HG03025 (cell line): Measurements from ENCODE around the gene PTCD3.

ENCODE experiments used
- ATAC-seq: cut with Tn5 transposase; IDR thresholded peaks from one replicate; pipeline ENCODE4 v1.9.1; 2021; ENCODE audit warnings: mild to moderate bottlenecking, moderate library complexity; ENCODE audit not compliant: unreplicated experiment, low FRiP score

PTCD3 gene

DNA sequence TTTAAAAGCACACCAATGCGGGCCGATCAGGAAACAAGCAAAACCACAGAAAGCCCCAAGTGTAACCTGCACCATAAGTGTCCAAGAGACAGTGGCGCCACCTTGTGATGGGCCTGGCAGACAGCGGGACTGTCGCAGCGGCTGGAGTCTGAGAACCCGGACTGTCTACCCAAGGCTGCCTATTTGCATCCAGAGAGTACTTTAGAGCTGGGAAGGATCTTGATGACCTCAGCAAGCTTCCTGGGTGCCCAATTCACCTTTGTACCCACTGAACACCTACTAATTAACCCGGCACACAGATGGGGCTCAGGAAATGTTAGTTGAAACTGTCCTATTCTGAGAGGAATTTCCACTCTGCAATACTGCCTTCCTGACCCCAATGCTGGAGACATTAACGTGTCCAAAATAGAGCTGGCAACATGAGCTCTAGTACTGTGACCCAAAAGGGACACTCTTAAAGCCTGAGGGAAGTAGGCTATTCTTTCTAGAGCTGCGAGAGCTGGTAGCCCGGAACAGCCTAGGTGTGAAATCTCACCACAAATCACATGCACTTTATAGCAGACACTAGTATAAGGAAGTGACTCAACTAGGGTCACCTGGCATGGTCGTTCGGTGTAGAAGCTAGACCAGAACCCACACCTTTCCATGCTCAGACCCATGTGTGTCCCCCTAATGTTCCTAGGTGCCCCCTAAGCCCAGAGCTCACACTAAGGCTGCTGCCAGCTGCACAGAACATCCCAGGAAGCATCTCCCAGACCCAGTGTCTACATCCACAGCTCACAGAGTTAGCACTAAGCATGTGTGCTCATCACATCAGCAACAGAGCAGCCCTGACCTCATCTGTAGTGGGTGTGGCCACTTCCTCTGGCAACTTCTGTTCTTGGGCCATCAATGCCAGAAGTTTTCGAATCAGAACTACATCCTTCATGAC, 25.8 kb upstream of the PTCD3 start:
- peak; percentile 61 for ATAC-seq

DNA sequence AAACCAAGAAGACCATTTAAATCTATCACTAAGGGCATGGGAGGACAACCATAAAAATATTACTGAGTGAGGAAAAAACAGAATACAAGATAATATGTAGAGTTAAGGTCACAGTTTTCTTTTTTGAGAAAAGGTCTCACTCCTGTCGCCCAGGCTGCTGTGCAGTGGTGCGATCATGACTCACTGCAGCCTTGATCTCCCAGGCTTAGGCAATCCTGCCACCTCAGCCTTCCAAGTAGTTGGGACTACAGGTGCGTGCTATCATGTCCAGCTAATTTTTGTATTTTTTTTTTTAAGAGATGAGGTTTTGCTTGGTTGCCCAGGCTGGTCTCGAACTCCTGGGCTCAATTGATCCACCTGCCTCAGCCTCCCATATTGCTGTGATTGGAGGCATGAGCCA, 24.3 kb upstream of the PTCD3 start:
- no peak for ATAC-seq

DNA sequence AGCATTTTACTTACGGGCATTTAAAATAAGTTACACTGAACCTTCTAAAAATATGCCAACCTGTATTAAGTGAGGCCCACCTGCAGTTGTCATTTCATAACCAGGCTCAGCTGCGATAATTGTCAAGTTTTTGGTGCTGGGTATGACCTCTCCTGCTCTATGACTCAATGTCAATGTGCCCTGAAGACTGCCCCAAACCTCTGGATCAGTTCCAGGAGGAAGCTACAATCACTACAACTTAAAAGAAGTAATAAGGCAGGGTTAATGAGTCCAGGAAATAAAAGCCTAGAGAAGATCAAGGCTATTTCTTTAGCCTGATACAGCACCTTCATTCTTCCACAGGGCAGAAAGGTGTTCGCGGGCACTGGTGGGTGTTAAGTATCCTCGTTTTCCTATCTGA, 23.3 kb upstream of the PTCD3 start:
- no peak for ATAC-seq

DNA sequence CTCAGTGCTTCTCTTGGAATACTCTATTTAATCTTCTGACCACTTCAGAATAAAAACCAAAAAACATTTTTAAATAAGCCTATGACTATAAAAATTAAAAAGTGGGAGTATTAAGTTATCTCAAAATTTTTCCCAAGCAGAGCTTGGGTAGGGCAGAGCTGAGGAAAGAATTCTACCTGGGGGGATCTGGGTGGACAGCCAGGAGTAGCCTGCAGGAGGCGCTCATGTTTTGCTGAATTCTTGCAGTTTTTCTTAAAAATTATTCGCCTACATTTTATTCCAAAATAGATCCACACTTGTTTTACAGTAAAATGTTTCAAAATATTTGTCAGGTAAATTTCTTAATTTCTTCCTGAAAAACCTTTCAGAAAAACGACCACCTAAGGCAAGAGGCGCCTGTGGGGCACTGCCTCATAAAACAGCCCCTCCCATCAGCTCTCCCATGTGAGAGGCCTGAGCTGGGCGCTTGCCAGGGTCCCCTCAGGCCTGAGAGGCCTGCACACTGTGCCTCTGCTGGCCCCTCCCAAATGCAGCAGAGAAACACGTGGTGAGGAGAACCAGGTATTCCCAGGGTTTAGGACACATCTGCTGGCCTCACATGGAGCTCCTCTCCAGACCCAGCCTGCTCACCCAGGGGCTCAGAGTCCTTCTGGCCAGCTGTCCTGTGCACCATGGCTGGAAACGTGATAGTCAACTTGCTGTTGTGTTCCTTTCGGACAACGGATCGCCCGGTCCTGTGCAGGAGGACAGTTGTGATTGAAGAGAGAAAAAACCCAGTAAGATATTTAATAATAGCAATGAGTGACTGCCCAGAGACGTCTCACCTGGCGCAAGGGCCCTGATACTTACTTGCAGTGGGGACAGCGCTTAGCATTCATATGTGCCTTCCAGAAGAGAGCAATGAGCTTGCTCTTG, 17.8 kb upstream of the PTCD3 start:
- ATAC-seq: no peak

DNA sequence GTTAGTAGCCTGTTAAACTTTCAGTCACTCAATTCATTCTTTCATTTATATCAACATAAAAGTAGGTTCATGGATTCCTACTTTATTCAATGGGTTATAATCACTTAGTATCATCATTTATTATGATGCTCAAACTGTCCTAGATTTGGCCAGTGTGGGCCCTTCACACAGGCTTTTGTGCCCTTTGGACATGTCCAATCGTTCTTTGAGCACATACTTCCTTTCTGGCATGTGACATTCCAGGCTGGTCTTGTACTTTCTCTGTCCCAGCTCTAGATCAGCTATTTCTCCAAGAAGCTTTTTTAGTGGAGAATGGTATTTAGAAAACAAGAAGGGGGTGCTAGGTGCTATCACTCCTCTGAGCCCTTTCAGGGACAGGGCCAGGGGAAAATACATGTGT, 11.8 kb upstream of the PTCD3 start:
- no peak for ATAC-seq

DNA sequence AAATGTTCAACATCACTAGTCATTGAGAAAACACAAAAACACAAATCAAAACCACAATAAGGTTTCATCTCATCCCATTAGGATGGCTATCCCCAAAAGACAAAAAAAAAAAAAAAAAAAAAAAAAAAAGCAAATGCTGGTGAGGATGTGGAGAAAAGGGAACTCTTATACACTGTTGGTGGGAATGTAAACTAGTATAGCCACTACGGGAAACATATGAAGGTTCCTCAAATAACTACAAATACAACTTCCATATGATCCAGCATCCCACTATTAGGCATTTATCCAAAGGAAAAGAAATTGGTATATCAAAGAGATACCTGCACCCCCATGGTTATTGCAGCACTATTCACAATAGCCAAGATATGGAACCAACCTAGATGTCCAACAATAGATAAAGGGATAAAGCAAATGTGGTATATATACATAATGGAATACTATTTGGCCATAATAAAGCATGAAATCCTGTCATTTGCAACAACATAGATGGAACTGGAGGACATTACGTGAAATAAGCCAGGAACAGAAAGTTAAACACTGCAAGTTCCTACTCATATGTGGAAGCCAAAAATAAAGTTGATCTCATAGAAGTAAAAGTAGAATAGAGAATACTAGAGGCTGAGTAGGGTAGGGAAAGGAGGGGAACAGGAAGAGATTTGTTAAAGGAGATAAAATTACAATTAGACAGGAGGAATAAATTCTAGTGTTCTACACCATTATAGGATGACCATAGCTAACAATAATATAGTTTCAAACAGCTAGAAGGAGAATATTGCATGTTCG, 8.7 kb upstream of the PTCD3 start:
- ATAC-seq: no peak

DNA sequence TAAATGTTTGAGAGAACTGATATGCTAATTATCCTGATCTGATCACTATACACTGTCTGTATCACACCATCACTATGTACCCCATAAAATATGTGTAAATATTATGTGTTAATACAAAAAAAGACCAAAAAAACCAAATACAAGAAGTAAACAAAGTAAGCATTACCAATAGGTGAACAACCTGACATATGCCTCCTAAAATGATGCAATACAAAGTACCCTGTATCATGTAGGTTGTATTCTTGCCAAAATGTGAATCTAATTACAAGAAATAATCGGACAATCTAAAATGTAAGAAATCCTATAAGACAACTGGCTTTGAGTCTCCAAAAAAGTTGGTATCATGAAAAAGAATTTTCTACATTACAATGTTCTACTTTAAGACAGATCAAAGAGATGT, 8.1 kb upstream of the PTCD3 start:
- no peak for ATAC-seq

DNA sequence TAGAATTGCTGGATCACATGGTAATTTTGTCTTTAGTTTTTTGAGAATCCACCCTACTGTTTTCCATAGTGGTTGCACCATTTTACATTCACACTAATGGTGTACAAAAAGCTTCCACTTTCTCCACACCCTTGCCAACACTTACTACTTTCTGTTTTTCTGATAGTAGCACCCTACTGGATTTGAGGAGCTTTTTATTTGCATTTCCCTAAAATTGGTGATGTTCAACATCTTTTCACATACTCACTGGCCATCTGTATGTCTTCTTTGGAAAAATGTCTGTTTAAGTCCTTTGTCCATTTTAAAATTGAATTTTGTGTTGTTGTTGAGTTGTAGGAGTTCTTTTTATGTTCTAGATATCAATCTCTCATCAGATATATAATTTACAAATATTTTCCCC, 3.9 kb upstream of the PTCD3 start:
- ATAC-seq: no peak

DNA sequence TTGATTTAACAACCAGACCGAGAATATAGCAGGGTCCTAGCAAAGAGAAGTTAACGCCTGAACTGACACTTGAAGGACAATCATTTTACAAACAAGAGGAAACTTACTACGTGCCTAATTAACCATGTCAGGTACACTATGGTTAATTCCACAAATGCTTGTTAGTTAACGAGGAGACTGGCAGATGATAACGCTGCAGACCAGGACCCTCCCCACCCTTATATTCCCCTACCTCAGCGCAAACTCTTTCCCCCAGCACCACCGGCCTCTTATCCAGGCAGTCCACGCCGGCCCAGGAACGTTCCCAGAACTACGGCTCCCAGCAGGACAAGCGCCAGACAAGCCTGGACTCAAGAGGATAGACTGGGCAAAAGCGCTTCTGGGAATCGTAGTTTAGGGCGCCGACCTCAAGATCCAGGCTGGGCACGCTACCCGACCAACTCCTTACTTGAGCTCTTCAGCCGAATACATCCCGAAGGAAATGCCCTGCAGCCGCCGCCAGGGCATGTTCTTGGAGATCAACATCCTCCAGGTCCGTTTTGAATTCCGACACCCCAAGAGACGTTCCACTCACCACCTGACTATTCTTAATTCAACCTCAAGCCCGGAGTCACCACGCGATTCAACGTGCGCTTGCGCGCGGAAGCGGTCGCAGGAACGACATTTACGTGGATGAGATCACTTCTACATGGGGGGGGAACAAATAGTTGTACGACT, 625 bp upstream of the PTCD3 start, which contains the start of gene POLR1A:
TSS of gene POLR1A (minus strand) at position 635 of the 717 bp plus-strand sequence. CDS start at position 525, 110 bp downstream.
- peak; percentile 63 for ATAC-seq

DNA sequence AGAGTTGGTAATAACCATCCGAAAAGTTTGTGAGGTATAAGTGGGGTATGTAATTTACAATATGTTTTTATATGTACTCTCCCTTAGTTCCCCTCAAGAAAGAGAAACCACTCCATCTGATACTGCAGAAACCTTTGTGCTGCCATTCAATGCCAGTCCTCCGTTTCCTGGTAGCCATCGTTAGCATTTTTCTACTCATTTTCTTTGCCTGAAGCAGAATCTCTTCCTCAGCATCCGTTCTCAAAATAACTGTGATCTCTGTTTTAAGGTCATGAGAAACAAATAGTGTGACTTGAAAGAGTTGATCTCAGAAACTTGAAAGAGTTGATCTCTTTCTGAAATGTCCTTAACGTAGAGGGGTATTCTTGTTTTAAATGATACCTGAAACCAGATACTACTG, 996 bp downstream of the PTCD3 start:
- ATAC-seq: no peak

DNA sequence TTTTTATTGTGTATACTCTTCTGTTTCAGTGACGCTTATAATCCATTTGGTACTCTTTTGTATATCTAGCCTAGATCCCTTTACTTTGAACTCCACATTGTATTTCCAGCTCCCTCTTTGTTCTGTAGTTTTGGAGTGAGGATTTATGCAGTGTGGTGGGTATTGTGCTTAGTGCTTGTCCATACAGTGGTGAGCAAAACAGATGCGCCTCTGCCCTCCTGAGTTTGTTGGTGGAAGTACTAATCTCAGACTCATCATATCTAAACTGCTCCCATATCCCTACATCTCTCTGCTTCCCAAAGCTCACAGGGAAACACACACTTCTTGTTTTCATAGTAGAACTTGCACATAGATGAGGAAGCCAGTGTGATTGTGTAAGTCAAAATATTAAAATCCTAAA, 12.1 kb downstream of the PTCD3 start:
- no peak for ATAC-seq

DNA sequence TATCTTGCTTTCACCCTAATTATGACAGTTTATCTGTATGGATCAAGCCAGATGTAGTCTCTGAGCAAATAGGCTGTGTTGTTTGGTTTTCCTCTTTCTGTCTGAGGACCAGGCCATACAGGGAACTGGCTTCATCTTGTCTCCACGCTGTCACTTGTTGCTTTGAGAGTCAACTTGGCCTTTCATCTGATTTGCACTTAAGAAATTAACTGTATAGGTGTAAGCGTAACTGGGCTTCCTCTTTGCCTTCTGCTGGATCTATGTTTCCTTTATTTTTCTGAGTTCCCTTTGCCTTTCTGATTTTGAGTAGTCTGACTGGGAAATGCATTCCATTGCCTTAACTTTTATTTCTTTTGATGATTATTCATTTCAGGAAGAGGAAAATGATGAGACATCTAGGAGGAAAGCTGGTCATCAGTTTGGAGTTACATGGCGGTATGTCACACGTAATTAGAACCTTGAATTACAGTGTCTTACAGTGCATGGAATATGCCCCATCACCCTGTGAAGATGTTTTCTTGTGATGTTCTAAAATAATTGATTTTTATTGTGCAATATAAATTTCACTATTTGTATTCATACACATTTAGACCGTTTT, 17.4 kb downstream of the PTCD3 start:
- no peak for ATAC-seq

DNA sequence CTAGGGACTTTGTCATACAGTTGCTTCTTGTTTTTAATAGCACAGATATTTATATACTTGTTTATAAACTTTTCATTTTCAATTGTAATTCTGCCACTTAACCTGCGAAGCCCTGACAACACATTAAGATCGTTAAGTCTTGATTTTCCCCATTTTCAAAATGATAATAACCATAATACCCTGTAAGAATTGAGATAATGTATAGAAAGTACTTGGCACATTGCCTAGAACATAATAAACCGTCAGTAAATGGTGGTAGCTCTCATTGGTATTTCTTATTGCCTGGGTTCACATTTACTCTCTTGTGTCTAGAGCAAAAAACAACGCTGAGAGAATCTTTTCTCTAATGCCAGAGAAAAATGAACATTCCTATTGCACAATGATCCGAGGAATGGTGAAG, 18.6 kb downstream of the PTCD3 start:
- no peak for ATAC-seq

DNA sequence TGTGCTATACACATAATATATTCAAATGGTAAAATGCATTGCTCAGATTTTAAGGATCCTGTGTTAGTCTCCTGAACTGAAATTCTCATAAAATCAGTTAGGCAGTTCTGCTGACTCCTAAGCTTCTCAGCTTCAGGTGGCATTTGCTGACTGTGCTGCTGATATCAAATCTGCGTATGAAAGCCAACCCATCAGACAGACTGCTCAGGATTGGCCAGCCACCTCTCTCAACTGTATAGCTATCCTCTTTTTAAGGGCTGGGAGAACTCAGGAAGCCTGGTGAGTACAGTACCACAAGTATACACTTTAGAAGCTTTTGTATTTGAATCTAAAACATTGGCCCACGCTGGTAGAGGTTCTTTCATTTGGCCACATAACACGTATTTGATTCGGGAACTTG, 28.7 kb downstream of the PTCD3 start:
- ATAC-seq: no peak

DNA sequence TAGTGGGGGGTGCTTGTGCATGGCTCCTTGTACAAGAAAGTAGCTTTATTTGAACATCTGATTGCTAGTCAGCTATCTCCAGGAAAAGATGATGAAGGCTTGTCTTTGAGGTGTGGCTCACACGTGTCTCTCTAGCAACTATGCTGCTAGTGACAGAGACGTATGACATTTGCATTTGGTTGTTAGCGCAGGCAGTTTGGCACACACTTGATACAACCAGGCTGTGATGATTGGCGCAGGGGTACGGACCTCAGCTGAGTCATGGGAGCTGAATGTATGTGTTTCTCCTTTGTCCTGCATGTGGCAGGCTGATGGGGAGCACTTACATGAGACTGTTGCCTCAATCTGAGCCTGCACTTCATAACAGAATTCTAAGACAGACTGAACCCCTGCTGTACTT, 29.6 kb downstream of the PTCD3 start:
- ATAC-seq: no peak

DNA sequence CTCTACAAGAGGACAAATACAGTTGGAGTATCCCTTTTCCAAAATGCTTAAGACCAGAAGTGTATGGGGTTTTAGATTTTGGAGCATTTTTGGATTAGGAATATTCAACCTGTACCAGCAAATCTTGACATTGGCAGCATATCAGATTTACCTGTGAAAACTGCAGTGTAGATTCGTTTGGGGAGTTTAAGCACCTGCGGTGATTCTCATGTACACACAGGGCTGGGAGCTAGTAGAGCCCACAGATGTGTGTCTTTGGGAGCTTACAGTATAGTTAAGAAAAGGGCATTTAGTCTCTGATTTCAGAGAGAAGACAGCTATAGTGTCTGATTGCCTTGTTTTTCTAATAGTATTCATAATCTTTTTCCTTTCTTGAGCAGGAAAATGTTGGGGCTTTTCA, 30.1 kb downstream of the PTCD3 start:
- ATAC-seq: no peak

DNA sequence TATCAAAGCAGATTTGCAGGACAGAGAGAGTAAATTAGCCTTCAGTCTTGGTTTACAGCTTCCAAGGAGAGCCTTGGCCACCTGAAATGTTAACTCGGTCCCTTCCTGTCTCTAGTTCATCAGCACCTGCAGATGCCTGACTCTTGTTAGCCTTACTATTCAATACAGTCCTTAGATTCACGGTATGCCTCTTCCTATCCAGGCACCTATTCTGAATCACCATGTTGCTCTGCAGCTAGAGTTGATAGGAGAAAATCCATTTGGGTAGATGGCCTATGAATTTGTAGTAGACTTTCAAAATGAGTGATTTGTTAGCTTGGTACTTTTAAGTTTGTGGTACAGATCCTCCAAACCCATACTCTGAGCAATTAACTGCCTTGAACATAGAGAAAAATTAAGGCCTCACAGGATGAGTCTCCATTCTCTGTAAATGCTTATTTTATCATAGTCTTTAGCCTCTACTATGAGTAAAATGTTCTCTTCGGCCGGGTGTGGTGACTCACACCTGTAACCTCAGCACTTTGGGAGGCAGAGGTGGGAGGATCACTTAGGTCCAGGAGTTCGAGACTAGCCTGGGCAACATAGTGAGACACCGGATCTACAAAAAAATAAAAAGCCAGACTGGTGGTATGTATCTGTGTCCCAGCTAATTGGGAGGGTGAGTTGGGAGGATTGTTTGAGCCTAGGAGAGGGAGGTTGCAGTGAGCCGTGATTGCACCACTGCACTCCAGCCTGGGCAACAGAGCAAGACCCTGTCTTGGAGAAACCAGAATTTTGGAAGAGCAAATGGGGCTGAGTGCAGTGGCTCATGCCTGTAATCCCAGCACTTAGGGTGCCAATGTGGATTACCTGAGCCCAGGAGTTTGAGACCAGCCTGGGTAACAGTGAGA, 32.9 kb downstream of the PTCD3 start:
- no peak for ATAC-seq

DNA sequence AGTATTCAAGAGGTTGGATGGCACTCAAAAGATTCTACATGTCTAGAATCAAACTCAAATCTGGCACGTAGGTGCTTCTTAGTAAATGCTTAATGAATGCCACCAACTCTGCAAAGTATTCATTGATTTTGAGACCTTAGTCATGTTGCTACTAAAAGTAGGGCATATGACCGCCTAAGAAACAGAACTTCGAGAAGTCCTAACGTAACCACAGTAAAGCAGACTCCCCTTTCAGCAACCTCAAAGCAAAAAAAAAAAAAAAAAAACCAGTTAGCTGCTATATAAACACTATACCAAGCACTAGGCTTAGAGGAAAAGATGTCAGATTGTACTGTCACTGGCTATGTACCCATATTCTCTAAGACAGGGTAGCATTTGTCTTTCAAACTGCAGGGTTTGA, 33.9 kb downstream of the PTCD3 start:
- no peak for ATAC-seq

DNA sequence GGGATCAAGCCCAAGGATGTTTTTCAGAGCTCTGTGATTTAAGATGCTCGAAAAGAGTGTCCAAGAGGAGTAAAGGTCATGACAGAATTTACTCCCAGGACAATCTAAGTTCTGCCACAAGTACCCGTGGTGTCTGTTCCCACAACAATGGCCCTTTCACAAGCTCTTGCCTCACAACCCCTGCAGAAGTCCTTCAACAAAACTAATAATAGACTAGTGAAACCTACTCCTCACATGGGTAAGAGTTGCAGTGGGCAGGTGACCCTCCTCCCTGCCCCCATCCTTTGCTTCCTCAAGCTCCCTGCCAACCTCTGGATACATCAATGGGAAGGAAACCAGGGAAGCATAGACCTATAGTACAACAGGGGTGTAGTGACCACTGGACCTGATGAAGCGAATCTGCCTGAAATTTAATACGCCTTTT, 34.9 kb downstream of the PTCD3 start:
- no peak for ATAC-seq
